GM18511 (cell line): ENCODE results near the gene MYO7B.
A peak's percentile ranks its signal among the peaks of the same experiment; 100 is the strongest.

Source experiments
- ATAC-seq: cut with Tn5 transposase; IDR thresholded peaks from one replicate; pipeline ENCODE4 v1.9.1; 2021; ENCODE audit warnings: mild to moderate bottlenecking, moderate library complexity; ENCODE audit not compliant: unreplicated experiment

The MYO7B gene

DNA sequence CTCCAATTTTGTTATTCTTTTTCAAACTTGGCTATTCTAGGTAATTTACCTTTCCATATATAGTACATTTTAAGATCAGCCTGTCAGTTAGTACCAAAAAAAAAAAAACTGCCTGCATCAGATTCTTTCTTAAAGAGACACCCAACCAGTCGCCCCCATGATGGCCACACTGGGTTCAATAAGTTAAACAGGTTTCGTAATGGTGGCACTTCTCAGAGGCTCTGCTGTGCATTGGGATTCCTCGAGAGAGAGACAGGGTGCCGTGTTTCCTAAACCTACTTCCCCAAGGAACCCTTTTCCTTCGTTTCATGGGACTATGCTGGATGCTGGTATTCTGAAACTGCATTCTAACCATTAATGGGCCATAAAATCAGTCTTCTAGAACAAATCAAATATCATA lies 37.4 kb downstream of the MYO7B start:
- ATAC-seq, result no peak

DNA sequence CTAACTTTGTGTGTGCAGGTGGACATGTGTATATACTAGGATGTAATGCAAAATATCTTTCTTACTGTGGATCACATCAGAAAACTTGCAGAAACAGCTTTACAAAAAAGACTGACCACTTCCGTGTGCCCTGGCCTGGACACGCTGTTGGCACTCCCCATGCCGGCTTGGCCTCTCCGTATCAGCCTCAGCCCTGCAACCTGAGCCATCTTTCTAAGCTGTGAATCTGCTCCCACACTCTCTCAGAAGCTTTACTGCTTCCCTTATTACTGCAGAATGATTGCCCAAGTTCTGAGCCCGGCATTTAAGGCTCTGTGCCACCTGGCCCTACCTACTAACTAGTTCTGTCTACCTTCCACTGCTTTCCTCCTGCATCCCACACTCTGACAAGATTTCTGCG lies 37.8 kb downstream of the MYO7B start:
- ATAC-seq, result no peak

DNA sequence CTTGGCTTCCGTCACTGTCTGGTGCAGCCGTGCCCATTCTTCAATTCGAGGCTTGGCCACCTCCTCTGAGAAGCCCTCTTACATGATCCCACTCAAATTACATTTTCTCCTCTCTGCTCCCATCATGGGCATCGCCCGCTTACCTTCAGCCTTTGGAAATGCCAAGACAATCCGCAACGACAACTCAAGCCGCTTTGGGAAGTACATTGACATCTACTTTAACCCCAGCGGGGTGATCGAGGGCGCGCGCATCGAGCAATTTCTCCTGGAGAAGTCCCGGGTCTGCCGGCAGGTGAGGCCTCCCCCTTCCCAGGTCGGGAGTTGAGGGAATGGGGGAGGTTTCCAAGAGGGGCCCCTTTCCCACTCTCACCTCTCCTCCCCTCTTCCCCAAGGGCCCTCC lies 38.3 kb downstream of the MYO7B start:
- ATAC-seq, result no peak

DNA sequence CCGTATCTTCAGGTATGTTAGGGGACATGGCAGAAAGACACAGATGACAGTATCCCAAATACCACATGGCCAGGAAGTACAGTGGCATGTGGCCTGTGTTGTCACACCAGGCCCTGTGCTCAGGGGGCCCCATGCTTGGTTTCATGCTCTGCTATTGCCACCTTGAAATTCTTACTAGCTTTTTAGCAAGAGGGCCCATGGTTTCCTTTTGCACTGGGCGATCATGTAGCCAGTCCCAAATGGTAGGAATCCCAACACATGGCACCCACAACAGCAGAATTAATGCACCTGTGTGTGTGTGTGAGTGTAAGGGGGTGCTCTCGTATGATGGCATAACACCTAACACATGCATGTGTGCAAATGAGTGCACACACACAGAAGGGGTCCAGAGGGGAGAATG lies 39.2 kb downstream of the MYO7B start:
- no peak for ATAC-seq

DNA sequence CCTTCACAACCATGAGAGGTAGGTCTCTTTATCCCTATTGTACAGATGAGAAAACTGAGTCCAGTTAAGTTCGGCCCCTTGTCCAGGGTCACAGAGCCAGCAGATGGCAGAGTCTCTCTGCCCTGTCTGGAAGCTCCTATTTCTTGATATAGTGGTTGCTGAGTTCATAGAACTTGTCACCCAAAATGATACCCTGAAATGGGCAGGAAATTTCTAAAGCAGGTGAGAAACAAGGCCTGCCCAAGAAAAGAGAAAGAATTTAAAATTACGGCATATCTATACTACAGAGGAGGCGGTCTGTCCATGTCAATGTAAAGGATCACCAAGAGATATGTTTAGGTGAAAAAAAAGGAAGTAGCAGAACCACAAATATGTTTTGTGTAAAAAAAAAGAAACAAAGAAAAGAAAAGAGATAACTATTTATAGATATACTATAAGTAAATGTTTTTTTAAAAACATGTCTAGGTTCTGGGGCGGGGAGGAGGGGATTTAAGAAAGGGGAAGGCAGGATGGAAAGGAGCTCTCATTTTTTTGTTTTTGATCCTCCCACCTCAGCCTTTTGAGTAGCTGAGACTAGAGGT lies 39.8 kb downstream of the MYO7B start:
- peak; percentile 51 for ATAC-seq

DNA sequence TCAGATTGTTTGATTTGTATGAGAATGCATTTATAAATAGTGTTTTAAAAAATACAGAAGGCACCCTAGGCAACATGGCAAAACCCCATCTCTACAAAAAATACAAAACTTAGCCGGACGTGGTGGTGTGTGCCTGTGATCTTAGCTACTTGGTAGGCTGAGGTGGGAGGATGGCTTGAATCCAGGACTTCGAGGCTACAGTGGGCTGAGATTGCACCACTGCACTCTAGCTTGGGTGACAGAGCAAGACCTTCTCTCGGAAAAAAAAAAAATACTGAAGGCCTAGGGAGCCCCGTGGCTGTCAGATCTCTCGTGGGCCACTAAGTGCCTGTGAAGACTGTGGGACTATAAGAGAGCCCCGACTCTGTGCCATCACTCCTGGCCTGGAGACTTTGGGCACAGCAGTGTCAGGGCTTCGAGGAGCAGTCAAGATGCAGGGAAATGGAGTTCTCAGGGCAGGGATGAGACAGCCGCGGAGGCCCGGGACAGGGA lies 40.5 kb downstream of the MYO7B start:
- ATAC-seq, result no peak

DNA sequence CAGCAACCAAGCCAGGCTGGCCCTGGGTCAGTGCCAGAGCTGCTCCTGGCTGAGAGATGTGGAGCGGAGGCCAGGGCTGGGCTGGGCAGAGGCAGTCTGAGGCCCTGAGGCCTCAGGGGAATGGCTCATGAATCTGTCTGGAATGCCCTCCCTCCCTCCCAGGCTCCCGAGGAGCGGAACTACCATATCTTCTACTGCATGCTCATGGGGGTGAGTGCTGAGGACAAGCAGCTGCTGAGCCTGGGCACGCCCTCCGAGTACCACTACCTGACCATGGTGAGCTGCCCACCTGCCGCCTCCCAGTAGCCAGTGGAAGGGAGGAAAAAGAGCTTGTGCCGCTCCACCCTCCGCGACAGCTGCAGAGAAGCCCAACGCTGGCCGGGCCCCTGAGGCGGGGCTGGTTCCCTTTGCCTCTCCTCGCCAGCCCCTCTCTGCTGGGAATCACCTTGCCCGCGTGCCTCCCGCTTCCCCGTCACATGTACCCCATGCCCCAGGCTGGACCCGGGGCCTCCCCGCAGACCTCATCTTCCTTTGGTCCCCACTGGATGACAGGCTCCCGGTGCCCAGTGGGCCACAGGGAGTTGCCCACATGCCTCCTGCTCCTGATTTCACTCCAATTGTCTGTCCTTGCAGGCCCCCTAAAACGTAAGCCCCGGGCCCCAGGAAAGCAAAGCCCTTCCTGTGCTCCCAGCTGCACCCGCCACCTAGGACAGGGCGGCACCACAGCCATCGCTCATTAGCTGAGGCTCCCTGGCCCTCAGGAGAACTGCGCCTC lies 41.1 kb downstream of the MYO7B start:
- ATAC-seq, result no peak

DNA sequence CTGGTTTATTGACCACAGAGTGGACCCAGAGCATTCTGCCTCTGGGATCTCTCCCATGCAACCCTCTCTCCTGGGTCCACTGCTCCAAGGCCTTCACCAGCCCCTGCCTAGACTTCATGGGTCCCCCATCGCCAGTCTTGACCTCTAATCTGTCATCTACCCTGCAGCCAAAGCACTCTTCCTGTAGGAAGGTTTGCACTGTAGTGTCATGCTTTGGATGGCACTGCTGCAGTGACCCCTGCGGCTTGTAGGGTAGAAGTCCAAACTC lies 41.7 kb downstream of the MYO7B start:
- ATAC-seq, result no peak

DNA sequence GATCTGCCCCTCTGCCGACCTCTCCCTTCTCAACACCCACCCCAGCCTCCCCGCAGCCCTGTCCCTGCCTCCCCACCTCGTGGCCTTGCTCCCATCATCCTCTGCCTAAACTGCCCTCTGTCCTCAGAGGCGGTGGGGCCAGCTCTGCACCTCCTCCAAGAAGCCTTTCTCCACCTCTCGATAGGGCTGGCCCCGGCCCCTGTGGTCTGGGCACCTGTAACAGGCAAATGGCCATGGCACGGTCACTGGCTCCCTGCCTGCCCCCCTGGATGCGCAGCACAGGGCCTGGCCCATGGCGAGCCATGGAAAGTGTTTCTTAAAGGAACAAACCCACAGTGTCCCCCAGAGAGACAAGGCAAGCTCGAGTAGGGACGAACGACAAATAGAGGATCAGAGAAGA lies 42.0 kb downstream of the MYO7B start:
- ATAC-seq, result no peak

DNA sequence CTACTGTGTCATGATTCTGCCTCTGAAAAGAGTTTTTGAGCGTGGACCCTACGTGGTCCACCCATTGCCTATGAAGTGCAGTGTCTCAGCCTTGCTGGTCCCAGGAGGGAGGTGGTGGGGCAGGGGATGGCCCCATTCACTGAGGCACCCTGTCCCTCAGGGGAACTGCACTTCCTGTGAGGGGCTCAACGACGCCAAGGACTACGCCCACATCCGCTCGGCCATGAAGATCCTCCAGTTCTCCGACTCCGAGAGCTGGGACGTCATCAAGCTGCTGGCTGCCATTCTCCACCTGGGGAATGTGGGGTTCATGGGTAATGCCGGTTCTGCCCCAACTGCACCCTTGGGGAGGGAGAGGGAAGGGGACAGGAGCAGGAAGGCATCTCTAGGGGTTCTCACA lies 42.5 kb downstream of the MYO7B start:
- peak; percentile 51 for ATAC-seq

DNA sequence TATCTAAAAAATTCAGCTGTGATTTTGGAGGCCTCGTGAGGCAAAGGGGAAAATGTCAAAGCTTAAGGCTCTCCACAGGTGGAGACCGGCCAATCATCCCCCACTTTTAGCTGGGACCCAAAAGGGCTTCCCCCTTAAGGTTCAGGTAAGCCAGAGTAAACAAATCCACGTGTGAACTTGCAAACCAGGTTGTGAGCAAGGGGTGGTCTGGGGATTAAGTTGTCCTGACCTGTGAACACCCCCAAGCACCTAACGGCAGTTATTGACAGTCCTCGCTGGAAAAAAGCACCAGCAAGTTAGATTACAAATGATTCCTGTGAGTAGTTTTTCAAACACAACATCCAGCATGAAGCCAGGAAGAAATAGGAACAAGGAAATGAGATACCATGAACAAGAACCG lies 42.9 kb downstream of the MYO7B start:
- no peak for ATAC-seq

DNA sequence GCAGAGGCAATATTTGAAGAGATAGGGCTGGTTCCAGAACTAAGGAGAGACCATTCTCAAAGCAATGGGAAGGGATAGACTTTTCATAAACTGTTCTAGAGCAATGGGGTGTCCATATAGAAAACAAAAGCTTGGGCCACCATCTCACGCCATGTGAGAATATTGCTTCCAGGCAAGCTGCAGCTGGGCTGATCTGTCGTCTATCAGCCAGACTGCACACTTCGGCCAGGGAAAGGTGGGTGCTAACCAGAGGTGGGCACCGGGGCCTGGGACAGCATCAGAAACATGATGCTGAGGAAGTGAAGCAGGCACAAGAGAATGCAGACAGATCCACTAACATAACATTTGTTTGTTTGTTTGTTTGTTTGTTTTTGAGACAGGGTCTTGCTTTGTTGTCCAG lies 43.7 kb downstream of the MYO7B start:
- no peak for ATAC-seq

DNA sequence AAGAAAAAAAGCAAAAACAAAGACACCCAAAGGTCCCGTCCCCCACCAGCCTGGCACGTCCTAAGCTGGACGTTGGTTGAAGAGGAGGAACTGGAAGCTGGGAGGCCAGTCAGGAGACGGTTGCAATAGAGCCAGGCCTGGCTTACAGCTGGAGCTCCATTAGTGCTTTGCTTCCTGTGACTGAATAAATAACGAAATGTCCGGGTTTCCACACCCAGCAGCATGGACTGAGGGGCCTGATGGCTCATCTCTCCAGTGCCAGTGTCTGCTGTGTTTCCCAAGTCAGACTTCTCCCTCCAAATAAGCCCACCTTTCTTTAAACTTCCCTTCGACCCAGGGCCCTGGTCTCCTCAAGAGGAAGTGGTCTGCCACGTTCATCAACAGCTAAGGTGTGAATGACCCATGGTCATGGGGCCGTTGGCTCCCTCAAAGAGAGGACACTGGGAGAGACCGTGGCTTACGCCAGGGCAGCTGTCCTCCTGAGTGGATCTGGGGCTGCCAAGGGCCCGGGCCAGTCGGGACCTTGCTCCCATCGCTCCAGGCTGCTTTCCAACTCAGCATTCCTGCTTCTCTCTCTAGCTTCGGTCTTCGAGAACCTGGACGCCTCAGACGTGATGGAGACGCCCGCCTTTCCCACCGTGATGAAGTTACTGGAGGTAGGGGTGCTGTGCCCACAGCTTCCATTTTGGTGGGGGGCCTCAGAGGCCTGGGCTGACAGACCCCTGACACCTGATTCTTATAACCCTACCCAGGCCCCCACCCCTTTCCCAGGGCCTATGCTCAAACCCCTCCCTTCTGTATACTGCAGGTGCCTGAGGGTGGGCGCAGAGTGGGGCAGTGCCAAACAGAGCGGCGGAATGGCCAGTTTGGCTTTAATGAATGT lies 44.9 kb downstream of the MYO7B start:
- no peak for ATAC-seq

DNA sequence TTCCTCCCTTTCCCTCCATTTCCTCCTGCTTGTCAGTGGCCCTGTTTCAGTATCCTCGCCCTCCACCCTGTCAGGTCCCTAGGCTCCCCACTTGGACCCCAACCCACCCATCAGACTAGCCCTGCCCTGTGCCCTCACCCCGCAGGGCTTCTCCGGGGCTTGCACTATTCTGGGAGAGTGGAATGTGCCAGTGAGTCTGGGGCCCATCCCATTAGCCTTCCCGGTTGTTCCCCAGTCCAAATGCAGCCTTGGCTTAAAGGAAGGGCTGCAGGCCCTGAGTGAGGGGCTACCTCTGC lies 45.5 kb downstream of the MYO7B start:
- no peak for ATAC-seq

DNA sequence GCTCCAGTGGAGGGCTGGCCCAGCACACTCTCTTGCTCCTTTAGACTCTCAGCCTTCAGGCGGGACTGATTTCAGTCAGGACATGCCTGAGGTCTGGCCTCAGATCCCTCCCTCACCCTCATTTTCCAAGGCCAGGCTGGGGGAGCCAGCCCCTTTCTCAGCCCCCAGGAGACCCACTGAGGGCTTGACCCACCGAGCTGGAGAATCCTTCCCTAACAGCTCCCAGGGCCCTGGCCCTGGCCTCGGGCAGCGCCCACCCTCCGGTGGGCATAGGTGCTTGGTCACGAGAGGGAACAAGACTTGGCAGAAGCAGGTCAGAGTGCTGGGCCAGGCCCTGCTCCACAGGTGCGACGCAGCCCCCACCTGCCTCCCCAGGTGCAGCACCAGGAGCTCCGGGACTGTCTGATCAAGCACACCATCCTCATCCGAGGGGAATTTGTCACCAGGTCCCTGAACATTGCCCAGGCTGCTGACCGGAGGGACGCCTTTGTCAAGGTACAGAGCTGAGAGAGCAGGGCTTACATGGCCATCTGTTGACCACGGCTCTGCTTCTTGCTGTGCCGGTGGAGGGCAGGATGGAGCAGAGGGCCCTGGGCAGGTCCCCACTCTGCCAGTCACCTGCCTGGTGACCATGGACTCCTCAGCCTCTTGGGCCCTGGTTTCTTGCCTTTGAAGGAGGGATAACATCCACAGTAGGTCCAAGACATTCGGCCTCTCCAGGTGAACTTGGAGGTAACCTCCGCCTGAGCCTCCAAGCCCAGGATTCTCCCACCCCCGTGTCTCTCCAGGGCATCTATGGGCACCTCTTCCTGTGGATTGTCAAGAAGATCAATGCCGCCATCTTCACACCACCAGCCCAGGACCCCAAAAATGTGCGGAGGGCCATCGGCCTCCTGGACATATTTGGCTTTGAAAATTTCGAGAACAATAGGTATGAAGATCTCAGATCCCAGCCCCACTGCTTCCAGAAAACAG lies 46.3 kb downstream of the MYO7B start:
- no peak for ATAC-seq

DNA sequence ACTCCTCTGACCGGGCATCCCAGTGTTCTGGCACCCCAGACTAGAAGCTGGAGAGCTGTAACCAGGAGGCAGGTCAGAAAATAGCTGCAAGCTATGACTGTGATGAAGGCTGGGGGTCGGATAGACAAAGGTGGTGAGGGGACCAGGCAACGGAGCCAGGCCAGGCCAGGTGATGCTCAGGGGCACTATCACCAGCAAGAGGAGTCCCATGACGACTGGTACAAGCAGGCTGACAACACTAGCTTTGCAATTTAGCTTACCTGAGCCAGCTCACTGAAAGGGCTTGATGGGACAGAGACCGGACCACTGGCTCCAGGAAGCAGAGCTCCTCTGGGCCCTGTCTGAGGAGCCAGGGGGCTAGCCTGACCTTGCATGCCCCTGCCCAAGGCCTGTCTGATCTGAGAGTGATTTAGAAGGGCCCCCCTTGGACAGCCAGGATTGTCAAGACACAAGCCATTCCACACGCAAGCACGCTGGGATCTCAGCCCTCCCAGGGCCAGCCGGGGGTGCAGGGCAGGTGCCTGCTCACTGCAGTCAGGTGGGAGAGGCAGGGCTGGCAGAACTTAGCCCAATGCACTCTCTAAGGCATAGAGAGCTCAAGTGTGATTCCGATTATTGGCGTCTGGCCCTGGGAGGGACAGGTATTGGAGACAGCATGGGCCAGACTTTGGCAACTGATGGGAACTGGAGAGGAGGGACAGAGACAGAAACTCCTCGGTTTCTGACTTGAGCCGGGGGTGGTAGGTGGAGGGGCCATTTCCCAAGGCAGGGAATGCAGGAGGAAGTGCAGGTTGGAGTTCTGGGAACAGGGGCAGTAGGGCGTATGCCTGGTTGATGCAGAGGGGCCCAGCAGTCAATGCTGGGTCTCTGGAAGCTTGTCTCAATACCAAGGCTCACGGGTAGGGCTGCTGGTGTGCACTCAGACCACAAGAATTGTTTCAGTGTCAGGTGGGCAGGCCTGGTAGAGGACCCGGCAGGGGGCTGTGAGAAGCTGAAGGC lies 47.7 kb downstream of the MYO7B start:
- no peak for ATAC-seq

DNA sequence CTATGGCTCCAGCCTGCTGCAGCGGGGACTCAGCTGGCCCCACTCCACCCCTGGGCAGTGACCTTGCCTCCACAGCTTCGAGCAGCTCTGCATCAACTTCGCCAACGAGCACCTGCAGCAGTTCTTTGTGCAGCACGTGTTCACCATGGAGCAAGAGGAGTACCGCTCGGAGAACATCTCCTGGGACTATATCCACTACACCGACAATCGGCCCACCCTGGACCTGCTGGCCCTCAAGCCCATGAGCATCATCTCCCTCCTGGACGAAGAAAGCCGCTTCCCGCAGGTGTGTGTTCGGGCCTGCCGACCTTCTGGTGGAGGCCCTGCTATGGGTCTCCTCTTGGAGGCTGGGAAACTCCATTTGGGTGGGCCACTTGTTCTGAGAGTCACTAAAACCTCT lies 48.6 kb downstream of the MYO7B start:
- ATAC-seq, result no peak

DNA sequence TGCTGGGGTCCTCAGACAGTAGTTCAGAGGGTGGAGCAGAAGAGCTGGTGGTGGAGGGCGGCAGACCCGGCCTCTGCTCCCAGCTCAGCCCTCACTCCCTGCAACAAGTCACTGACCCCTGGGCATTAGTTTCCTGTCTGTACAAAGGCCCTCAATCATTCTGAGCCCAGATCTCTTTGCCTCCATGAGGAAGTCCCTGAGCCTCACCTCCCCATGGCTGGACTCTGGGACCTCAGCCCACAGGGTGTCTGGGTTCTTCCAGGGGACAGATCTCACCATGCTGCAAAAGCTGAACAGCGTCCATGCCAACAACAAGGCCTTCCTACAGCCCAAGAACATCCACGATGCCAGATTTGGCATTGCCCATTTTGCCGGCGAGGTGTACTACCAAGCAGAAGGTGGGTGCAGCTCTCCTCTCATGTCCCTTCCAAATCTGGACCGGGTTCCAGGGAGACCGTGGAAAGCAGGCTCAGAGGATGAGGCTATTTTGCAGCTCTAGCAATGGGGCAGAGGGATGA lies 49.1 kb downstream of the MYO7B start:
- no peak for ATAC-seq

DNA sequence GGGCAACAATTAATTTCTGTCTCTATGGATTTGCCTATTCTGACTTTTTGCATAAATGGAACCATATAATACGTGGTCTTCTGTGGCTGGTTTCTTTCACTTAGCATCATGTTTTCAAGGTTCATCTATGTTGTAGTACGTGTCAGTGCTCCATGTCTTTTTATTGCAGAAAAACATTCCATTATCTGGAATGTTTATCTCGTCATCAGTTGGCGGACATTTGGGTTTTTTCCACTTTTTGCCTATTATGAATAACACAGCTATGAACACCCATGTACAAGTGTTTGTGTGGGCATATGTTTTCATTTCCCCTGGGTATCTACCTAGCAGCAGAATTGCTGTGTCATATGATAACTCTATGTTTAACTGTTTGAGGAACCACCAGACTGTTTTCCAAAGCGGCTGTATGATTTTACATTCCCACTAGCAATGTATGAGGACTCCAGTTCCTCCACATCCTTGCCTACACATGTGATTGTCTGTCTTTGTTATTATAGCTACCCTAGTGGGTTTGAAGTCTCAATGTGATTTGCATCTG lies 49.9 kb downstream of the MYO7B start:
- ATAC-seq, result no peak
